ENCODE measurements around the gene FAM53B.

The FAM53B gene

DNA sequence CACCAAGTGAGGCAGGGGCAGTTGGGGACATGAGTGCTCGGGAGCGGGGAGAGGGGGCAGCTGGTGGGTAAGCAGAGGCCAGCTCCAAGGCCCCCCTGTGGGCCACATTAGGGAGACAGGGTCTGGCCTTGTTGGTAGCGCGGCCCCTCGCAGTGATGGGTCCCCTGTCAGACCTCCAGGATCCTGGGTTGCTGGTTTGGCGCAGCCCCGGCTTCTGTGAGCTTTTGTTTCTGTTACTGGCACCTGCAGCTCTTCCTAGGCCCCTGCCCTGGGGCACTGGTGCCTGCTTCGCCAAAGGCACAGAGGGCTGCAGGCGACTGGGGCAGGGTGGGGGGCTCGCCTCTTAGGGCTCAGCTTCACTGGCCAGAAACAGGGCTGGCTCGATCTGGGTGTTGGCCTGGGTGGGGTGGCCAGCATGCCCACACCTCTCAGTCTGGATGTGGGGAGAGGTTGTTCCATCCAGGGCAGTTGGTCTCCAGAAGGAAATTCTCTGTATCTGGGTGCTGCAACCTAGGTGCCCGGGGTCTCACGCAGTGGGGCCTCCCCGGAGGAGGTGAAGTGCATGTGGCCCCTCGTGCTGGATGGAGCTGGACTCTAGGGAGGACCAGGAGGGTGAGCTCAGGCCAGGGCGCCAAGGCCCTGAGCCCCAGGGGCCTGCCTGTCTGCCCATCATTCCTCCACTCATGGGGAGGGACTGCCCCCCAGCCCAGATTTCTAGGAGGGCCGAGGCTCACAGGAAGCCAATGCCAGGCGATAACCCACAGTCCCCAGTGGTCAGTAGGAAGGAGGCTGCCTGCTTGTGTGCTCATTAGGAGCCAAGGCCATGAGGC, 143.9 kb downstream of the FAM53B start:
- DNase-seq (ENCODE audit: low read depth) = no peak
- TF ChIP-seq, protein P1, sequence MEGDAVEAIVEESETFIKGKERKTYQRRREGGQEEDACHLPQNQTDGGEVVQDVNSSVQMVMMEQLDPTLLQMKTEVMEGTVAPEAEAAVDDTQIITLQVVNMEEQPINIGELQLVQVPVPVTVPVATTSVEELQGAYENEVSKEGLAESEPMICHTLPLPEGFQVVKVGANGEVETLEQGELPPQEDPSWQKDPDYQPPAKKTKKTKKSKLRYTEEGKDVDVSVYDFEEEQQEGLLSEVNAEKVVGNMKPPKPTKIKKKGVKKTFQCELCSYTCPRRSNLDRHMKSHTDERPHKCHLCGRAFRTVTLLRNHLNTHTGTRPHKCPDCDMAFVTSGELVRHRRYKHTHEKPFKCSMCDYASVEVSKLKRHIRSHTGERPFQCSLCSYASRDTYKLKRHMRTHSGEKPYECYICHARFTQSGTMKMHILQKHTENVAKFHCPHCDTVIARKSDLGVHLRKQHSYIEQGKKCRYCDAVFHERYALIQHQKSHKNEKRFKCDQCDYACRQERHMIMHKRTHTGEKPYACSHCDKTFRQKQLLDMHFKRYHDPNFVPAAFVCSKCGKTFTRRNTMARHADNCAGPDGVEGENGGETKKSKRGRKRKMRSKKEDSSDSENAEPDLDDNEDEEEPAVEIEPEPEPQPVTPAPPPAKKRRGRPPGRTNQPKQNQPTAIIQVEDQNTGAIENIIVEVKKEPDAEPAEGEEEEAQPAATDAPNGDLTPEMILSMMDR (IDR thresholded peaks at IDR 0.05; ENCODE audit: insufficient read depth, low read depth, low read length, missing control alignments) = no peak
- H3K4me3 ChIP-seq (ENCODE audit: low read length) = no peak overlapping the region

DNA sequence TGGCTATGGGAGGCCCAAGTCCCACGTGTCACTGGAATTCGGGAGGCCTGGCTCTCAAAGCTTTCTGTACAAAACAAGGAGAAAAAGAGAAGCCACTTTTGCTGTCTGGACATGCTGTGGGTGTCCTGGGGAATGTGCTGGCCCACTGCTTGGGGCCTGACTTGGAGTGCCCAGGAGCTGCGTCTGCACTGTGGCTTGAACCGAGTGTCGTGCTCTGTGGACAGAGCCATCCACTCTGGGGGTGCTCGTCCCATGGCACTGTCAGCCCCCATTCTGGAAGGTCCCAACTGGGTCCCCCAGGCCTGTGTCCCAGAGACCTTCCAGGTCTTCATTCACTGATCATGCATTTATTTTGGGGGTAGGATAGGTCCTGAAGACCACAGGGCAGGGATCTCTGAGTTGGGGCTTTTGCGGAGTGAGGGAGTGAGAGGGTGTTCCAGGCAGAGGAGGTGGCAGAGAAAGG, 144.6 kb downstream of the FAM53B start:
- TF ChIP-seq, protein P1 (IDR thresholded peaks at IDR 0.05; ENCODE audit: insufficient read depth, low read depth, low read length, missing control alignments) = no peak
- H3K4me3 ChIP-seq (ENCODE audit: low read length) = no peak overlapping the region
- no peak for DNase-seq (ENCODE audit: low read depth)

DNA sequence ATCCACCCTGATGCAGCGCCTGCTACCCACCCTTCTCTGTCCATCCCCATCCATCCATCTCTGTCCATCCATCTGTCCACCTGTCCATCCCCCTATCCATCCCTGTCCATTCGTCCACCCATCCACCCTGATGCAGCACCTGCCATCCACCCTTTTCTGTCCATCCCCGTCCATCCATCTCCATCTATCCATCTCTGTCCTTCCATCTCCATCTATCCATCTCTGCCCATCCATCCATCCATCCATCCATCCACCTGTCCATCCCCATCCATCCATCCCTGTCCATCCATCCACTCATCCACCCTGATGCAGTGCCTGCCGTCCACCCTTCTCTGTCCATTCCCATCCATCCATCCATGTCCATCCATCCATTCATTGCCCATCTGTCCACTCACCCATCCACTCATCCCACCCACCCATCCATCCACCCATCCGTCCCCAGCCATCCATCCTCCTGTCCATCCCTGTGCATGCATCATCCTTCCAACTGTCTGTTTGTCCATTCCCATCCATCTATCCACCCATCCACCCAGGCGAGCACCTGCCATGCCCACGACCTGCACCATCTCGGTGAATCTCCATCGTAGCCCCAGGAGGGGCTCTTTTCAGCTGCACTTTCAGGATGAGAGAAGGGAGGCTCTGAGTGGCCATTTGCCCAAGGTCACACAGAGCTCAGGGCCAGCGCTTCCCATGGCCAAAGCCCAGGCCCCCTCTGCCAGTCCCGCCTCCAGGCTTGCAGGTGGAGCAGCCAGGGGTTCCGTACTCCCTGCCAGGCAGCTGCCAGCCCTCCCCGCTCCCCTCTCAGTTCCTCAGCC, 145.2 kb downstream of the FAM53B start:
- no peak for DNase-seq (ENCODE audit: low read depth)
- TF ChIP-seq, protein P1 (IDR thresholded peaks at IDR 0.05; ENCODE audit: insufficient read depth, low read depth, low read length, missing control alignments) = no peak
- H3K4me3 ChIP-seq (ENCODE audit: low read length) = no peak overlapping the region

DNA sequence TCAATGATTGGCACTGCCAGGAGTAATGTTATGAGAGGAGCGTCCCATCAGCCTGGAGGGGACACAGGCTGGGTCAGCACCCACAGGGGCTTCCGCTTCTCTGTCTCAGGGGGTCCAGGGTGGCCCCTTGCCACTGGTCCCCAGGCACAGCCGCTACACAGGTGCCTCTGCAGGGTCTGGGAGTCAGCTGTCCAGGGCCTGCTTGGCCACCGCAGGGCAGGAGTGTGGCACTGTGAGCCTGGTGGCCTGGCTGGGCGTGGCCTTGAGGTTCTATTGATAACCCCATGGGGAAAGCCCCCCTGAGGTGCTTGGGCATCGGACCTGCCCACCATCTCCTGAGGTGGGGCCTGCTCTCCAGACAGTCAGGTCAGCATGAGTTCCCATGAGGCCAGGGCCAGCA, 146.0 kb downstream of the FAM53B start:
- no peak for DNase-seq (ENCODE audit: low read depth)
- TF ChIP-seq, protein P1 (IDR thresholded peaks at IDR 0.05; ENCODE audit: insufficient read depth, low read depth, low read length, missing control alignments) = no peak
- H3K4me3 ChIP-seq (ENCODE audit: low read length) = no peak overlapping the region

DNA sequence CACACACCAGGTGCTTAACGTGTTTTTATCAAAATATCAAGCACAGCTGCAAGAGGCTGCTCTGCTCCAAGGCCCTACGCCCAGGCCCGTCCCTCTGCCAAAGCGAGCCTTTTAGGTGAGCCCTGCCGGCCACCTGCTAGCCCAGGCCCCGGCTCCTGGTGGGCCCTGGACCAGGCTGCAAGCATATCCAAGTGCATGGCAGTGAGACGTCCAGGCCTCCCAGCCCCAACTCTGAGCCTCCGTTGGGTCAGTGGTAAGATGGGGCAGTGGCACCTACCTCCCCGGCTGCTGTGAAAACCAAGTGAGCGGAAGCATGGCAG, 146.4 kb downstream of the FAM53B start:
- DNase-seq (ENCODE audit: low read depth) = no peak
- TF ChIP-seq, protein P1 (IDR thresholded peaks at IDR 0.05; ENCODE audit: insufficient read depth, low read depth, low read length, missing control alignments) = no peak
- H3K4me3 ChIP-seq (ENCODE audit: low read length) = no peak overlapping the region

DNA sequence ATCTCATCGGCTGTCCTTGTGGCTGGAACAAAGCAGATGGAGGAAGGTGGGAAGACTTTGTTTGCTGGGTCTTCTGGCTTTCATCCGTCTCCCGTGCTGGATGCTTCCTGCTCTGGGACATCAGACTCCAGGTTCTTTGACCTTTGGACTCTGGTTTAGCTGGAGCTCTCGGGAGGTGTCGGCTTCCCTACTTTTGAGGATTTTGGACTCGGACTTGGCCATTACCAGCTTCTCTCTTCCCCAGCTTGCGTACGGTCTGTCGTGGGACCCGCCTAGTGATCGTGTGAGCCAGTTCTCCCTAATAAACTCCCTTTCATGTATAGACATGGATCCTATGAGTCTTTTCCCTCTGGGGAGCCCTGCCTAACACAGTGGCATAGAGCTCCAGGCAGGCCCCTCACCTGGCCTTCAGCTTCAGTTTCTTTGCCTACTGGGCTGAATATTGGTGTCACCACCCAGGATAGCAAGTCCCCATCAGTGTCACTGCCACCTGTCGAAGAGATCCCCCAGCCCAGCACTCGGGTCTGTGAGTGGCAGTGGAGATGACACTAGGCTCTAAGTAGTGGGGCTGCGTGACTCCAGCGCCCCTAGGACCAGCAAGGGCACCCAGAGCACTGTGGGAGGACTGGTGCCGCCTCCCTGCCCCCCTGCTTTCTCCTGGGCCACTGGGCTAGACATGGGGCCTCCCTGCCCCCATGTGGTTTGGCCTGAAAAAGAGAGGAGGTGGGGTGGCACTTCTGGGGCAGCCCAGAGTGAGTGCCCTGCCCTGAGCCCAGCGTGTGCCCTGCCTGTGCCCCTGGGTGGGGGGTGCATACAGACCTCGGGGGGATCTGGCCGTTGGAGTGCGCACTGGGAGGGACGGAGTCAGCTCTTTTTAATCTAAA, 147.0 kb downstream of the FAM53B start:
- DNase-seq (ENCODE audit: low read depth) = no peak
- H3K4me3 ChIP-seq (ENCODE audit: low read length) = no peak overlapping the region
- TF ChIP-seq, protein P1 (IDR thresholded peaks at IDR 0.05; ENCODE audit: insufficient read depth, low read depth, low read length, missing control alignments) = no peak

Measured in epithelial cell of esophagus (primary cell).